SK-N-SH treated with all-trans-retinoic acid at 6 μM for 48 hours (cell line): ENCODE data around the gene LPP.

Source experiments
- PATZ1 ChIP-seq: fragments of 250-450 bp; sonication (Bioruptor Pico); IDR thresholded peaks from 2 replicates; pipeline ENCODE4 v1.8.0; 2020; ENCODE audit warnings: mild to moderate bottlenecking, moderate library complexity, borderline replicate concordance
- PPARA ChIP-seq: fragments of 250-450 bp; sonication (Bioruptor Pico); IDR thresholded peaks from 2 replicates; pipeline ENCODE4 v1.5.0; 2020; ENCODE audit warnings: mild to moderate bottlenecking, borderline replicate concordance
- RARB ChIP-seq: fragments of 250-450 bp; sonication (Bioruptor Pico); IDR thresholded peaks from 2 replicates; pipeline ENCODE4 v1.8.0; 2021; ENCODE audit warnings: mild to moderate bottlenecking, moderate library complexity
- ZC3H10 ChIP-seq: fragments of 250-450 bp; sonication (Bioruptor Pico); IDR thresholded peaks from 2 replicates; pipeline ENCODE4 v1.5.1; 2021; ENCODE audit warnings: mild to moderate bottlenecking, moderate library complexity
- ZFP3 ChIP-seq: fragments of 250-450 bp; sonication (Bioruptor Pico); IDR thresholded peaks from 2 replicates; pipeline ENCODE4 v1.5.0; 2020; ENCODE audit warnings: mild to moderate bottlenecking, moderate library complexity
- ZFP30 ChIP-seq: fragments of 450-650 bp; formaldehyde crosslinking; IDR thresholded peaks from 2 replicates; pipeline ENCODE4 v1.5.0; 2022; ENCODE audit warnings: mild to moderate bottlenecking, moderate library complexity
- ZNF565 ChIP-seq: fragments of 450-650 bp; formaldehyde crosslinking; conservative IDR thresholded peaks from 2 replicates; pipeline ENCODE4 v1.5.0; 2020; ENCODE audit warnings: low read depth, mild to moderate bottlenecking, moderate library complexity
- ZNF8 ChIP-seq: fragments of 450-650 bp; formaldehyde crosslinking; IDR thresholded peaks from 2 replicates; pipeline ENCODE4 v1.5.0; 2020; ENCODE audit warnings: mild to moderate bottlenecking, moderate library complexity

DNA sequence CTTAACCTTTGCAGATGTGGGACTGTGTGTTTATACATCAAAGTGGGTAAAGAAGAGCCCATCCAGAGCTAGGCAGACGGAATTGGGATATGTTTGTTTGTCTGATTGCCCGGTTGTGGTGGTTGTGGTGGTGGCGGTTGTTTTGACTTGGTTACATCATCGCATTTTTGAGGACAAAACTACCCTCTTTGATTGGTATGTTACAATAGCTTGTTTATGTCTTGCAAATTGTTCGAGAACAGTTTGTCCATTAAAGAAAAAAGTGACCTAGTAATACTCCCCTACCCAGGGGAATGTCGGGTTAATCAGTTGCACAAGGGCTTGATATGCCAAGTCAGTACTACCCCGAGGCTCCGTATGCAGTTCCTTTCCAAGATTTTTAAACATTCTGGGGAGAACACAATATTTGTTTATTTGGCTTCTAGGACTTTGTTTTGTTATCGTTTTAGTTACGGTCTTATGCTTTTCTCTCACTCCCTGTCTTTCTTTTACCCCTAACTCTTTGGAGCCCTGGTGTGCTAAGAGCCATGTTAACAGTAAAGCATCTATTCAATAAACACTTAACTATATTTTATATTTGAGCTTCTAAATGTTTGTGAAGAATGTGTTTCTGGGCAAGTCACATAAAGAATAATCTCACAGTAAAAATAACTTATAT is 315.4 kb downstream of the LPP start:
- no peak for TF ChIP-seq ZFP3 (CRISPR knock-in tag)
- no peak for TF ChIP-seq ZNF8
- no peak for TF ChIP-seq ZNF565 (CRISPR knock-in tag)
- TF ChIP-seq RARB (CRISPR knock-in tag) = no peak
- TF ChIP-seq PPARA (CRISPR knock-in tag) = no peak
- no peak for TF ChIP-seq PATZ1
- no peak for TF ChIP-seq ZFP30 (CRISPR knock-in tag)
- TF ChIP-seq ZC3H10 (CRISPR knock-in tag) = no peak
